Prostate gland (tissue), 2 donors: Measurements from ENCODE around the gene MAPKAP1. TPM values are rescaled to one million over a fixed set of nuclear protein-coding genes. Genes with fewer than 3 reads are reported as not detected.

Experiments
- DNase-seq: peaks from one replicate; pipeline ENCODE4 v3.0.0-alpha.2; 2019; ENCODE audit warnings: low spot score
- H3K27ac ChIP-seq, 2 donors: fragments of 200-600 bp; sonication (generic); 2 replicates each; pipeline ENCODE4 v1.5.1; 2017 to 2019
- H3K27me3 ChIP-seq: fragments of 200-600 bp; sonication (generic); replicated peaks from 2 replicates; pipeline ENCODE4 v1.5.1; 2019; ENCODE audit not compliant: insufficient read depth
- H3K36me3 ChIP-seq, 2 donors: fragments of 200-600 bp; sonication (generic); 1 replicate in 1 of 2; 2 replicates in 1 of 2; pipeline versions ENCODE4 v1.5.1 to v1.8.1; 2017 to 2019
- H3K4me1 ChIP-seq: fragments of 200-600 bp; sonication (generic); replicated peaks from 2 replicates; pipeline ENCODE4 v1.5.1; 2019
- H3K4me3 ChIP-seq, 2 donors: fragments of 200-600 bp; sonication (generic); 2 replicates each; pipeline ENCODE4 v1.5.1; 2017 to 2019
- H3K9me3 ChIP-seq: fragments of 200-600 bp; sonication (generic); 2 replicates; pipeline ENCODE4 v1.5.1; 2017
- POLR2A ChIP-seq: fragments of 450-650 bp; IDR thresholded peaks from one replicate; pipeline ENCODE4 v1.6.1; 2016; ENCODE audit warnings: antibody characterized with exemption, mild to moderate bottlenecking
- POLR2AphosphoS5 ChIP-seq: sonication (generic); formaldehyde crosslinking; IDR thresholded peaks from one replicate; pipeline ENCODE4 v1.6.1; 2017; ENCODE audit warnings: antibody characterized with exemption
- WGBS: methylation state at CpG from one replicate; pipeline ENCODE4 v1.1.5; 2018; 5-methylcytosine and 5-hydroxymethylcytosine counted together
- intact Hi-C: fragments of 100-400 bp; cut with DNase I; formaldehyde crosslinking; loops from one replicate; pipeline ENCODE4 v1.14.2; 2022
- total RNA-seq, 2 donors: library from RNA; depleted of rRNA; stranded (reverse); fragments of >200 nt; gene quantifications; one replicate each; pipeline ENCODE4 v1.1.0, GENCODE V29; 2016
- TF ChIP-seq, protein P1 (sequence below), 4 experiments: fragments of 200-600 bp in 2 of 4; fragments of 450-650 bp in 2 of 4; sonication (generic) in 2 of 4; IDR thresholded peaks; 1 replicate in 3 of 4; 2 replicates in 1 of 4; pipeline ENCODE4 v1.5.1; 2016 to 2019; ENCODE audit warnings: antibody characterized with exemption in 4 of 4, mild to moderate bottlenecking in 2 of 4, moderate library complexity in 2 of 4

The MAPKAP1 gene
- total RNA-seq, 2 donors from 2014 or later = 62.4 to 91.2 TPM

DNA sequence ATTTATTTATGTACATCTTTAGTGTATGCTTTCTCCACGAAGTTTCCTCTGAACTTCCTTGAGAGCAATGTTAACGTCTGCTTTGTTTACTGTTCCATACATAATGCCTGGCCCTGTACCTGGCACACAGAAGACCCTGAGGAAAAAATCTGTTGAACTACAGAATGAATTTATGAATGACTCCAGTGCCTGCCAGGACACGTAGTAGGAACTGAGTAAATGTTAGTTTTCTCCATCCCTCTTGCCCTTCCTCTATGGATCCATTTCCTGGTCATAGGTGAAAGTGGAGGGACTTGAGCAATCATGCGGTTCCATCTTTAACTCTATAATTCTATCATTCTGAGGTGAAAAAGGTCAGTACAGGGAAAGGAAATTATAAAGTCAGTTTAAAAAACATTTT lies 117.7 kb downstream of the MAPKAP1 start:
- Histone ChIP-seq H3K4me3 (no peak overlapping the region), H3K9me3 (no peaks in the 10 kb centered on the region), H3K36me3 (no peaks in the 10 kb centered on the region), H3K27ac (no peak overlapping the region), H3K4me1 (no peaks in the 10 kb centered on the region), H3K27me3 (no peaks in the 10 kb centered on the region)
- DNase-seq = no peak
- intact Hi-C loops = no loop called here
- WGBS = 46% methylated on average over 4 of the region's 4 CpGs
- no peak for TF ChIP-seq POLR2A
- TF ChIP-seq, protein P1, sequence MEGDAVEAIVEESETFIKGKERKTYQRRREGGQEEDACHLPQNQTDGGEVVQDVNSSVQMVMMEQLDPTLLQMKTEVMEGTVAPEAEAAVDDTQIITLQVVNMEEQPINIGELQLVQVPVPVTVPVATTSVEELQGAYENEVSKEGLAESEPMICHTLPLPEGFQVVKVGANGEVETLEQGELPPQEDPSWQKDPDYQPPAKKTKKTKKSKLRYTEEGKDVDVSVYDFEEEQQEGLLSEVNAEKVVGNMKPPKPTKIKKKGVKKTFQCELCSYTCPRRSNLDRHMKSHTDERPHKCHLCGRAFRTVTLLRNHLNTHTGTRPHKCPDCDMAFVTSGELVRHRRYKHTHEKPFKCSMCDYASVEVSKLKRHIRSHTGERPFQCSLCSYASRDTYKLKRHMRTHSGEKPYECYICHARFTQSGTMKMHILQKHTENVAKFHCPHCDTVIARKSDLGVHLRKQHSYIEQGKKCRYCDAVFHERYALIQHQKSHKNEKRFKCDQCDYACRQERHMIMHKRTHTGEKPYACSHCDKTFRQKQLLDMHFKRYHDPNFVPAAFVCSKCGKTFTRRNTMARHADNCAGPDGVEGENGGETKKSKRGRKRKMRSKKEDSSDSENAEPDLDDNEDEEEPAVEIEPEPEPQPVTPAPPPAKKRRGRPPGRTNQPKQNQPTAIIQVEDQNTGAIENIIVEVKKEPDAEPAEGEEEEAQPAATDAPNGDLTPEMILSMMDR (IDR thresholded peaks at IDR 0.05) = no peak
- TF ChIP-seq POLR2AphosphoS5 = no peak

DNA sequence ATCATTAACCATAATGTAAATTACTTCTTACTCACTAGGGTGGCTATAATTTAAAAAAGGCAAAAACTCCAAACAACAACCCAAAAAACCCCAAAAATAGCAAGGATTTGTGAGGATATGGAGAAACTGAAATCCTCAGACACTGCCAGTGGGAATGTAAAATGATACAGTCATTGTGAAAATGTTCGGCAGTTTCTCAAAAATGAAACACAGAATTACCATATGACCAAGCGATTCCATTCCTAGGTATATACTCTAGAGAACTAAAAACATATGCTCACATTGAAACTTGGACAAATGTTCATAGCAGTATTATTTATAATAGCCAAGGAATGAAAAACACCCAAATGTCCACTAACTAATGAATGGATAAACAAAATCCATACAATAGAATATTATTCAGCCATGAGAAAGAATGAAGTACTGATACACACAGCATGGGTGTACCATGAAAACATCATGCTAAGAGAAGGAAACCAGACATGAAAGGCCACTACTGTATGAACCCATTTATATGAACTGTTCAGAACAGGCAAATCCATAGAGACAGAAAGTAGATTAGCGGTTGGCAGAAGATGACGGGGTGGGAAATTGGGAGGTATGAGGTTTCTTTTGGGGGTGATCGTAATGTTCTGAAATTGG lies 119.1 kb downstream of the MAPKAP1 start:
- TF ChIP-seq POLR2AphosphoS5 = no peak
- TF ChIP-seq, protein P1 (IDR thresholded peaks at IDR 0.05) = no peak
- no peak for DNase-seq
- Histone ChIP-seq H3K9me3 (no peaks in the 10 kb centered on the region), H3K36me3 (no peaks in the 10 kb centered on the region), H3K27ac (no peak overlapping the region), H3K4me1 (no peaks in the 10 kb centered on the region), H3K4me3 (no peak overlapping the region), H3K27me3 (no peaks in the 10 kb centered on the region)
- intact Hi-C loops = no loop called here
- 98% methylated on average over 5 of the region's 5 CpGs for WGBS

- Histone ChIP-seq H3K27ac (no peak overlapping the region), H3K36me3 (no peaks in the 10 kb centered on the region), H3K4me1 (no peaks in the 10 kb centered on the region), H3K9me3 (no peaks in the 10 kb centered on the region), H3K4me3 (no peak overlapping the region), H3K27me3 (no peaks in the 10 kb centered on the region)
- DNase-seq = no peak
- intact Hi-C loops = no loop called here
- no peak for TF ChIP-seq POLR2AphosphoS5
- TF ChIP-seq, protein P1 (IDR thresholded peaks at IDR 0.05) = no peak
- no peak for TF ChIP-seq POLR2A
- 25% methylated on average over 3 of the region's 3 CpGs for WGBS
These were observed 120.9 kb downstream of the MAPKAP1 start for GRCh38 chr9:125586172-125586511.

GRCh38 chr9:125585503-125586171 lies 121.4 kb downstream of the MAPKAP1 start:
- H3K4me1 ChIP-seq = no peaks in the 10 kb centered on the region
- intact Hi-C loops = no loop called here
- DNase-seq = no peak
- 93% methylated on average over 11 of the region's 11 CpGs for whole genome bisulfite sequencing
- TF ChIP-seq, protein P1 (IDR thresholded peaks at IDR 0.05) = no peak
- TF ChIP-seq POLR2A (no peak), POLR2AphosphoS5 (no peak)
- H3K27me3 ChIP-seq = no peaks in the 10 kb centered on the region
- H3K4me3 ChIP-seq = no peak overlapping the region
- H3K9me3 ChIP-seq = no peaks in the 10 kb centered on the region
- no peak overlapping the region for H3K27ac ChIP-seq
- H3K36me3 ChIP-seq = no peaks in the 10 kb centered on the region

GRCh38 chr9:125580701-125581286 lies 126.2 kb downstream of the MAPKAP1 start:
- no peaks in the 10 kb centered on the region for H3K36me3 ChIP-seq
- H3K27me3 ChIP-seq = no peaks in the 10 kb centered on the region
- 77% methylated on average over 4 of the region's 4 CpGs for WGBS
- intact Hi-C loops = no loop called here
- H3K9me3 ChIP-seq = no peaks in the 10 kb centered on the region
- H3K4me3 ChIP-seq = no peak overlapping the region
- no peak for TF ChIP-seq POLR2AphosphoS5
- TF ChIP-seq POLR2A = no peak
- TF ChIP-seq, protein P1 (IDR thresholded peaks at IDR 0.05) = no peak
- no peaks in the 10 kb centered on the region for H3K4me1 ChIP-seq
- H3K27ac ChIP-seq = no peak overlapping the region
- DNase-seq = no peak
